Ascending aorta (tissue), 2 donors: Measurements from ENCODE around the gene APPL2. TPM values are rescaled to one million over a fixed set of nuclear protein-coding genes. Genes with fewer than 3 reads are reported as not detected.
"Not testable (repeated sequence)": the region's sequence is repeated elsewhere in the genome, so short reads cannot be mapped to it uniquely, and the experiment has no call there.

Source experiments
- DNase-seq, 2 donors: peaks; one replicate each; pipeline ENCODE4 v3.0.0-alpha.2; 2019; ENCODE audit warnings: low spot score in 2 of 2
- H3K27ac ChIP-seq, 2 donors: fragments of 200-600 bp; sonication (generic); one replicate each; pipeline ENCODE4 v1.5.1; 2016 to 2017; ENCODE audit warnings: mild to moderate bottlenecking in 1 of 2
- H3K27me3 ChIP-seq: fragments of 200-600 bp; sonication (generic); one replicate; pipeline ENCODE4 v1.5.1; 2017
- H3K36me3 ChIP-seq, 2 donors: fragments of 200-600 bp; sonication (generic); one replicate each; pipeline ENCODE4 v1.5.1; 2016
- H3K4me1 ChIP-seq, 2 donors: fragments of 200-600 bp; sonication (generic); one replicate each; pipeline ENCODE4 v1.5.1; 2016 to 2017; ENCODE audit warnings: mild to moderate bottlenecking in 1 of 2
- H3K4me3 ChIP-seq, 2 donors: fragments of 200-600 bp; sonication (generic); one replicate each; pipeline ENCODE4 v1.5.1; 2016 to 2017; ENCODE audit warnings: mild to moderate bottlenecking in 1 of 2
- H3K9me3 ChIP-seq, 2 donors: fragments of 200-600 bp; sonication (generic); one replicate each; pipeline ENCODE4 v1.5.1; 2016
- intact Hi-C: fragments of 100-400 bp; cut with DNase I; formaldehyde crosslinking; loops from one replicate; pipeline ENCODE4 v1.15.1; 2023
- total RNA-seq: library from RNA; depleted of rRNA; stranded (reverse); fragments of >200 nt; gene quantifications from one replicate; pipeline ENCODE4 v1.1.0, GENCODE V29; 2016
- TF ChIP-seq, protein P1 (sequence below), 3 experiments: fragments of 200-600 bp in 2 of 3; fragments of 450-650 bp in 1 of 3; sonication (generic) in 2 of 3; IDR thresholded peaks; one replicate each; pipeline ENCODE4 v1.5.1; 2016 to 2019; ENCODE audit warnings: antibody characterized with exemption in 3 of 3, mild to moderate bottlenecking in 1 of 3, moderate library complexity in 1 of 3

APPL2 gene
- total RNA-seq, 1 donor from 2014 or later = 4.6 TPM

DNA sequence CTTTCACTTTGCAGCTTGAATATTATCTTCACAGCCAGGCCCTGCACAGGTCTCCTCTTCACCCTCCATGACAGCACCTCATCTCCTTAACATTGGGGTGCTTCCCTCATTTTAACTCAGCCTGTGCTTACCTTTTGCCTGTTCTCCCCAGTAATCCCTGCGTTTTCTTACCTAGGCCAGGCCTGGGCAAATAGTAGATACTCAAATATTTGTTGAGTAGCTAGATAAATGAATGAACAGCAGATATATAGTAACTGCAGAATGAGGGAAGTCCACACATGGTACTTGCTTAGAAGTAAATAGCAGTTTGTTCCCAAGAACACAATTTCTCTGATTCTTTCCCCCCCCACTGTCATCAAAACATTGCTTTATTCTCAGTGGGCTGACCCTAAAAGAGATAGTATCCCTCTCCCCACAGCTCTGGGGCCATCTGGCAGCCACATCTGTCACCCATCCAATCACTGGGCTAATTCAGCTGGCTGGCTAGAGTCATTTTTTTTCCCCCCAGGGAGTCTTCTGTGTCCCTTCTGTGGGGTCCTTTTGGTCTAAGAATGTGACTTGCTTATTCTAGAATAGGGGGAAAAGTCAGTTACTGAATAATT lies 43.2 kb downstream of the APPL2 start:
- Histone ChIP-seq H3K4me3 (no peak overlapping the region), H3K27ac (no peak overlapping the region), H3K27me3 (no peaks in the 10 kb centered on the region), H3K4me1 (no peaks in the 10 kb centered on the region), H3K36me3 (peaks cover 62 to 91% of the 10 kb centered on the region in 2 donors), H3K9me3 (no peaks in the 10 kb centered on the region)
- TF ChIP-seq, protein P1, sequence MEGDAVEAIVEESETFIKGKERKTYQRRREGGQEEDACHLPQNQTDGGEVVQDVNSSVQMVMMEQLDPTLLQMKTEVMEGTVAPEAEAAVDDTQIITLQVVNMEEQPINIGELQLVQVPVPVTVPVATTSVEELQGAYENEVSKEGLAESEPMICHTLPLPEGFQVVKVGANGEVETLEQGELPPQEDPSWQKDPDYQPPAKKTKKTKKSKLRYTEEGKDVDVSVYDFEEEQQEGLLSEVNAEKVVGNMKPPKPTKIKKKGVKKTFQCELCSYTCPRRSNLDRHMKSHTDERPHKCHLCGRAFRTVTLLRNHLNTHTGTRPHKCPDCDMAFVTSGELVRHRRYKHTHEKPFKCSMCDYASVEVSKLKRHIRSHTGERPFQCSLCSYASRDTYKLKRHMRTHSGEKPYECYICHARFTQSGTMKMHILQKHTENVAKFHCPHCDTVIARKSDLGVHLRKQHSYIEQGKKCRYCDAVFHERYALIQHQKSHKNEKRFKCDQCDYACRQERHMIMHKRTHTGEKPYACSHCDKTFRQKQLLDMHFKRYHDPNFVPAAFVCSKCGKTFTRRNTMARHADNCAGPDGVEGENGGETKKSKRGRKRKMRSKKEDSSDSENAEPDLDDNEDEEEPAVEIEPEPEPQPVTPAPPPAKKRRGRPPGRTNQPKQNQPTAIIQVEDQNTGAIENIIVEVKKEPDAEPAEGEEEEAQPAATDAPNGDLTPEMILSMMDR (IDR thresholded peaks at IDR 0.05) = no peak
- no peak for DNase-seq
- intact Hi-C loops = no loop called here

DNA sequence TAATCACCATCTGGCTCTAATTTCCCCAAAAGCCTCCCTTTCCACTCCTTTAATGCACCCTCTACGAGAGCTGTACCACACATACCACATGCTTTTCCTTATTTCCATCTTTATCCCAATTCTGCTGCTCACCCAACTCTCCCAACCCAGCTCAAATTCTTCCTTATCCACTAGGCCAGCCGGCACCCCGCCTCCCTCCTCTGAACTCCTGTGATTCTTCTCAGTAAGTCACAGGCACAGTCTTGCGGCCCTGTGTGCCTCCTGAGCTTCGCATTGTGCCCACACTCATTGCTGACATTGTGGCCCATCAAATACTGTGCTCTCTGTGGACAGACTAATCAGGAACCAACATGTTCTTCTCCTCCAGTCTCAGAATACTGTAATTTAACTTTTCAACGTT lies 45.4 kb downstream of the APPL2 start:
- no peak for DNase-seq
- intact Hi-C loops = no loop called here
- no peaks in the 10 kb centered on the region for H3K9me3 ChIP-seq
- H3K4me1 ChIP-seq = no peaks in the 10 kb centered on the region
- no peak overlapping the region for H3K4me3 ChIP-seq
- TF ChIP-seq, protein P1 (IDR thresholded peaks at IDR 0.05) = no peak
- H3K27ac ChIP-seq = no peak overlapping the region
- no peaks in the 10 kb centered on the region for H3K27me3 ChIP-seq
- H3K36me3 ChIP-seq = peaks cover 64 to 91% of the 10 kb centered on the region in 2 donors

DNA sequence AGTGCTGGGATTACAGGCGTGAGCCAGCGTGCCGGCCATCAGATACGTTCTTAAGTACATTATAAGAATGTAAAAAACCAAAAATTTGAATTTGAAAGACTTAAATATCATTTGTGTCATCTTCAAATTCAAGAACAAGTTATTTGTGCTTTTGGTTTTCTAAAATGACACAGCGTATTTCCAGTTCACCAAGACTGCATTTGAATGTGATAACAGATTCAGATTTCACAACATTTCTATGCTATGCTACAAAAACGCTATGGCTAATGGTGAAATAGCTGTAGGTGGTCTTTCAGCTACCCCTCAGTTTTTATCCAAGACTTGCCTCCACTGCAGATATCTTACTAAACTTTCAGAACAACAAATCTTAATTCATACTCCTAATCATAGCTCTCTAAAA lies 46.7 kb downstream of the APPL2 start:
- Histone ChIP-seq H3K27me3 (no peaks in the 10 kb centered on the region), H3K9me3 (no peaks in the 10 kb centered on the region), H3K27ac (no peak overlapping the region), H3K4me1 (no peaks in the 10 kb centered on the region), H3K36me3 (peaks cover 66 to 92% of the 10 kb centered on the region in 2 donors), H3K4me3 (no peak overlapping the region)
- DNase-seq = no peak
- TF ChIP-seq, protein P1 (IDR thresholded peaks at IDR 0.05) = no peak
- intact Hi-C loops = no loop called here

DNA sequence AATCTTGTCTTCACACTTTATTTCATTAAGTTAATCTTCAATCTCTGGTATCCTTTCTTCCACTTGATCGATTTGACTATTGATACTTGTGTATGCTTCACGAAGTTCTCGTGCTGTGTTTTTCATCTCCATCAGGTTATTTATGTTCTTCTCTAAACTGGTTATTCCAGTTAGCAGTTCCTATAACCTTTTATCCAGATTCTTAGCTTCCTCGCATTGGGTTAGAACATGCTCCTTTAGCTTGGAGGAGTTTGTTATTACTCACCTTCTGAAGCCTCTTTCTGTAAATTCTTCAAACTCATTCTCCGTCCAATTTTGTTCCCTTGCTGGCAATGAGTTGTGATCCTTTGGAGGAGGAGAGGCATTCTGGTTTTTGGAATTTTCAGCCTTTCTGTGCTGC lies 52.0 kb downstream of the APPL2 start:
- H3K36me3 ChIP-seq = peaks cover 42 to 59% of the 10 kb centered on the region in 2 donors
- DNase-seq, H3K27ac ChIP-seq, H3K4me3 ChIP-seq, H3K4me1 ChIP-seq, intact Hi-C loops, H3K27me3 ChIP-seq: not testable (repeated sequence)
- H3K9me3 ChIP-seq = peaks cover 0 to 25% of the 10 kb centered on the region in 2 donors

DNA sequence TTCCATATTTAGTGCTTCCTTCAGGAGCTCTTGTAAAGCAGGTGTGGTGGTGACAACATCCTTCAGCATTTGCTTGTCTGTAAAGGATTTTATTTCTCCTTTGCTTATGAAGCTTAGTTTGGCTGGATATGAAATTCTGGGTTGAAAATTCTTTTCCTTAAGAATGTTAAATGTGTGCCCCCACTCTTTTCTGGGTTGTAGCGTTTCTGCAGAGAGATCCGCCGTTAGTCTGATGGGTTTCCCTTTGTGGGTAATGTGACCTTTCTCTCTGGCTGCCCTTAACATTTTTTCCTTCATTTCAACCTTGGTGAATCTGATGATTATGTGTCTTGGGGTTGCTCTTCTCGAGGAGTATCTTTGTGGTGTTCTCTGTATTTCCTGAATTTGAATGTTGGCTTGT lies 52.6 kb downstream of the APPL2 start:
- DNase-seq = not testable (repeated sequence)
- peaks cover 37 to 53% of the 10 kb centered on the region in 2 donors for H3K36me3 ChIP-seq

DNA sequence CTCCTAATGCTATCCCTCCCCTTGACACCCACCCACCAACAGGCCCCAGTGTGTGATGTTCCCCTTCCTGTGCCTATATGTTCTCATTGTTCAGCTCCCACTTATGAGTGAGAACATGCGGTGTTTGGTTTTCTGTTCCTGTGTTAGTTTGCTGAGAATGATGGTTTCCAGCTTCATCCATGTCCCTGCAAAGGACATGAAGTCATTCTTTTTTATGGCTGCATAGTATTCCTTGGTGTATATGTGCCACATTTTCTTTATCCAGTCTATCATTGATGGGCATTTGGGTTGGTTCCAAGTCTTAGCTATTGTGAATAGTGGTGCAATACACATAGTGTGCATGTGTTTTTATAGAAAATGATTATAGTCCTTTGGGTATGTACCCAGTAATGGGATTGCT lies 56.9 kb downstream of the APPL2 start:
- Histone ChIP-seq H3K36me3 (peaks cover 19 to 41% of the 10 kb centered on the region in 2 donors), H3K9me3 (peaks cover 0 to 25% of the 10 kb centered on the region in 2 donors)
- intact Hi-C loops, H3K4me1 ChIP-seq, DNase-seq, H3K27ac ChIP-seq, H3K27me3 ChIP-seq, H3K4me3 ChIP-seq: not testable (repeated sequence)

More for the DNA sequence above, 52.6 kb downstream of the APPL2 start:
- intact Hi-C loops, H3K4me1 ChIP-seq, H3K27ac ChIP-seq, H3K27me3 ChIP-seq, H3K4me3 ChIP-seq: not testable (repeated sequence)
- peaks cover 0 to 25% of the 10 kb centered on the region in 2 donors for H3K9me3 ChIP-seq

DNA sequence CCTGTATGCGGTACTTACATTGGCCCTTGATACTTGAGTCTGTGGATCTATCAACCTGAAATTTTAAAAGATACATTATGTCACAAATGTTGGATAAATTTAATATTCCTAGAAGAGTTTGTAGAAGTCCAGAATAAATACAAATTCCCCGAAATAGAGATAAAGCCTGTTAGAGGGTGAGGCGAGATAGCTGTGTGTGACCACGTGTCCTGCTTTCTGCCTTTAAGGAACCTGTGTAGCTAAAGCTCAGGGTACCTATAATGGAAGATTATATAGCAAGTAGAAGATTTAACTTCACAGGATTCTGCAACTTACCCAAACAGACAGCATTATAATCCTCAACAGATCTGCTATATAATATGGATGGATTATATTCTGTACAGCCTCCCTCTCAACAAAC lies 58.8 kb downstream of the APPL2 start:
- Histone ChIP-seq H3K4me3 (no peak overlapping the region), H3K27me3 (no peaks in the 10 kb centered on the region), H3K36me3 (peaks cover 18 to 39% of the 10 kb centered on the region in 2 donors), H3K9me3 (peaks cover 0 to 19% of the 10 kb centered on the region in 2 donors), H3K27ac (no peak overlapping the region), H3K4me1 (no peaks in the 10 kb centered on the region)
- DNase-seq = no peak
- TF ChIP-seq, protein P1 (IDR thresholded peaks at IDR 0.05) = no peak
- intact Hi-C loops = no loop called here
